ENCODE results near the gene HAPSTR1.

- TF ChIP-seq CTCF (IDR thresholded peaks at IDR 0.05; ENCODE audit: low read depth, low read length): no peak
- TF ChIP-seq POLR2A (IDR thresholded peaks at IDR 0.05; ENCODE audit: extremely low read depth, insufficient read length): no peak
- TF ChIP-seq MAX (IDR thresholded peaks at IDR 0.05; ENCODE audit: low read depth, low read length): no peak
These were observed 16.0 kb upstream of the HAPSTR1 start for GRCh38 chr16:9075299-9076071.
